ENCODE results near the gene CHST15.

The CHST15 gene

DNA sequence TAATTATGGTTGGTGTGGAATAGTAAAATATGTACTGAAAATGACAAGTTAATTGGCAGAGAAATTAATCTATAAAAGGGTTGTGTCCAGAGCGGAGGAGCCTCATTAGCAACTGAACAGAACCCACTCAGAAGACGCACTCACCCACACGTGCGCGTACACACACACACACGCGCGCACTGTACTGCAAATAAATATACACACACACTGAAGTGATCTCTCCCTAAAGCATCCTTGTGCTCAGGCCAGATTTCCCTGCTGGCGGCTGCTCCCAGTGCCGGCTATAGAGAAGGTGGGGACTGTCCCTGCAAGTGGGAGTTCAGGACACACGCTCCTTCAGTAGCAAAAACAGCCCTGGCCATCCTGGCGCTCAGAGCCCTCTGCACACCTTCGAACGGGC, 85.2 kb downstream of the CHST15 start:
- Histone ChIP-seq H3K36me3 (ENCODE audit: insufficient read depth, low read length) (peaks cover 20% of the 10 kb centered on the region), H3K27ac (ENCODE audit: low read depth, low read length) (peak overlapping the region; percentile 87), H3K27me3 (ENCODE audit: control insufficient read depth in 1 of 2, insufficient read depth in 2 of 2, low read length in 2 of 2) (no peaks in the 10 kb centered on the region), H3K4me3 (ENCODE audit: low read depth in 1 of 2, low read length in 2 of 2) (no peak overlapping the region), H3K4me1 (ENCODE audit: insufficient read depth, low read length) (peaks cover 76% of the 10 kb centered on the region), H3K9ac (ENCODE audit: low read length) (no peak overlapping the region), H3K9me3 (ENCODE audit: low read length) (no peaks in the 10 kb centered on the region)

DNA sequence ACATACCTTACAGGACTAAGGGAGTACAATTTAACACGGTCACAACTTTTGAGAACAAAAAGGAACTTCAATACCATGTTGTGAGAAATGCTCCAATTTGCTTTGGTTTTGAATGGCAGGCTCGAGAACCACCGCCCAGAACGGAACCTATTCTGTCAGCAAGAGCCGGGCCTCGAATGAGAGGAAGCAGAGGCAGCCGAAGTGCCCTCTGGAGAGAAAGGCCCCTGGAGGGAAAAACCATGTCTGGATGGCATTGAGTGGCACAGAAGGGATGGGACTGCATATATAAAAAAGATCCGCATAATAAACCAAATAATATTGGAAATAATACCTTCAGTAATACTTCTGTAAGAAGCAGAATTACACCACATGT, 85.6 kb downstream of the CHST15 start:
- no peak overlapping the region for H3K9ac ChIP-seq (ENCODE audit: low read length)
- H3K36me3 ChIP-seq (ENCODE audit: insufficient read depth, low read length) = peaks cover 20% of the 10 kb centered on the region
- H3K9me3 ChIP-seq (ENCODE audit: low read length) = no peaks in the 10 kb centered on the region
- no peak overlapping the region for H3K4me3 ChIP-seq (ENCODE audit: low read depth in 1 of 2, low read length in 2 of 2)
- peak overlapping the region; percentile 87 for H3K27ac ChIP-seq (ENCODE audit: low read depth, low read length)
- H3K4me1 ChIP-seq (ENCODE audit: insufficient read depth, low read length) = peaks cover 76% of the 10 kb centered on the region
- no peaks in the 10 kb centered on the region for H3K27me3 ChIP-seq (ENCODE audit: control insufficient read depth in 1 of 2, insufficient read depth in 2 of 2, low read length in 2 of 2)

DNA sequence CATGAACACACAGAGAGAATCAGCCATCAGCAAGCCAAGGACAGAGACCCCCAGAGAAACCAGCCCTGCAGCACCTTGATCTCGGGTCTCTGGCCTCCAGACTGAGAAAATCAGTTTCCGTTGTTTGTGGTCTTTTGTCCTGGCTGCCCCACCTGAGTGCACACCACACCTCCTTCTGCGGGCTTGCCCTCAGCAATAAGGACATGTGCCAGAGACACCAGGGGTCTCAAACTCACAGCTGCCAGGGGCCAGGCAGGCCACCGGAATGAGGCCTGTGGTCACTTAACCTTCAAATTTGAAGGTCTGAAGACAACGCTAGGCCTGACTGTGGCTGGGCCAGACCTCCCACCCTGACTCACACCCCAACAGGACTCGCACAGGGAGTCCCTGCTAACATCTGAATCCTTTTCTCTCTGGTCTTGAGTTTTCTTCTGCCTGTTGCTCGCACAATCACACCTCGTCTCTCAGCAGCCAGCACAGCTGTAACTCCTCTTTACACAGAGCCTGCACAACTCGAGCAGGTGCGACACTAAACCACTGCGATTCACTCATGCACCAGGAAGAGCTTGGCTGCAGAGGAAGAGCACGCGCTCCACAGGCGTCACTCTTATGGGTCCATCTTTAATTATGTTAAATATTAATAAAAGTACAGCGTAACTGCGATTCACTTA, 86.2 kb downstream of the CHST15 start:
- Histone ChIP-seq H3K27me3 (ENCODE audit: control insufficient read depth in 1 of 2, insufficient read depth in 2 of 2, low read length in 2 of 2) (no peaks in the 10 kb centered on the region), H3K36me3 (ENCODE audit: insufficient read depth, low read length) (peaks cover 20% of the 10 kb centered on the region), H3K4me3 (ENCODE audit: low read depth in 1 of 2, low read length in 2 of 2) (no peak overlapping the region), H3K27ac (ENCODE audit: low read depth, low read length) (peak overlapping the region; percentile 87), H3K4me1 (ENCODE audit: insufficient read depth, low read length) (peaks cover 76% of the 10 kb centered on the region), H3K9ac (ENCODE audit: low read length) (peak overlapping the region; percentile 6), H3K9me3 (ENCODE audit: low read length) (no peaks in the 10 kb centered on the region)

- no peaks in the 10 kb centered on the region for H3K9me3 ChIP-seq (ENCODE audit: low read length)
- peak overlapping the region; percentile 6 for H3K9ac ChIP-seq (ENCODE audit: low read length)
- peak overlapping the region; percentile 87 for H3K27ac ChIP-seq (ENCODE audit: low read depth, low read length)
- H3K27me3 ChIP-seq (ENCODE audit: control insufficient read depth in 1 of 2, insufficient read depth in 2 of 2, low read length in 2 of 2) = no peaks in the 10 kb centered on the region
- H3K4me1 ChIP-seq (ENCODE audit: insufficient read depth, low read length) = peaks cover 76% of the 10 kb centered on the region
- H3K36me3 ChIP-seq (ENCODE audit: insufficient read depth, low read length) = peaks cover 16% of the 10 kb centered on the region
- no peak overlapping the region for H3K4me3 ChIP-seq (ENCODE audit: low read depth in 1 of 2, low read length in 2 of 2)
Measured at GRCh38 chr10:124006526-124006925, 86.9 kb downstream of the CHST15 start.

DNA sequence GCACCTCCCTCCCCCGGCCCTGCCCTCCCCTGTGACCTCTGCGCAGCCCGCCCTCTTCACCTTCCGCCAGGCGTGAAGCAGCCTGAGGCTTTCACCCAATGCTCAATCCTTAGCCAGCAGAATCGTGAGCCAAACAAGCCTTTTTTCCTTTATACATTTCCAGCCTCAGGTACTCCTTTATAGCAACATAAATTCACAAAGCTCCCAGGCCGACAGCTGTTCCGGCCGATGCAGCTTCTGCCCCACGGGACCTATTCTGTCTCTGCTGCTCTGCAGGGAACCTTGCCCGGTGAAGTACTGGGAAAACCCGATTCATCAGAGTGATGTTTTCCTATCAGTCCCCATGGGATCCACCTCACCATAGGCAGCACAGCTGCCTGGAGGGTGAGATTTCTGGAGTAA, 87.4 kb downstream of the CHST15 start:
- Histone ChIP-seq H3K9me3 (ENCODE audit: low read length) (no peaks in the 10 kb centered on the region), H3K27ac (ENCODE audit: low read depth, low read length) (peak overlapping the region; percentile 87), H3K9ac (ENCODE audit: low read length) (no peak overlapping the region), H3K4me1 (ENCODE audit: insufficient read depth, low read length) (peaks cover 73% of the 10 kb centered on the region), H3K27me3 (ENCODE audit: control insufficient read depth in 1 of 2, insufficient read depth in 2 of 2, low read length in 2 of 2) (no peaks in the 10 kb centered on the region), H3K4me3 (ENCODE audit: low read depth in 1 of 2, low read length in 2 of 2) (no peak overlapping the region), H3K36me3 (ENCODE audit: insufficient read depth, low read length) (peaks cover 16% of the 10 kb centered on the region)

- no peaks in the 10 kb centered on the region for H3K9me3 ChIP-seq (ENCODE audit: low read length)
- peaks cover 64% of the 10 kb centered on the region for H3K4me1 ChIP-seq (ENCODE audit: insufficient read depth, low read length)
- peak overlapping the region; percentile 87 for H3K27ac ChIP-seq (ENCODE audit: low read depth, low read length)
- H3K9ac ChIP-seq (ENCODE audit: low read length) = no peak overlapping the region
- H3K27me3 ChIP-seq (ENCODE audit: control insufficient read depth in 1 of 2, insufficient read depth in 2 of 2, low read length in 2 of 2) = no peaks in the 10 kb centered on the region
- peaks cover 13% of the 10 kb centered on the region for H3K36me3 ChIP-seq (ENCODE audit: insufficient read depth, low read length)
- H3K4me3 ChIP-seq (ENCODE audit: low read depth in 1 of 2, low read length in 2 of 2) = no peak overlapping the region
Measured at GRCh38 chr10:124005091-124005490, 88.3 kb downstream of the CHST15 start.

DNA sequence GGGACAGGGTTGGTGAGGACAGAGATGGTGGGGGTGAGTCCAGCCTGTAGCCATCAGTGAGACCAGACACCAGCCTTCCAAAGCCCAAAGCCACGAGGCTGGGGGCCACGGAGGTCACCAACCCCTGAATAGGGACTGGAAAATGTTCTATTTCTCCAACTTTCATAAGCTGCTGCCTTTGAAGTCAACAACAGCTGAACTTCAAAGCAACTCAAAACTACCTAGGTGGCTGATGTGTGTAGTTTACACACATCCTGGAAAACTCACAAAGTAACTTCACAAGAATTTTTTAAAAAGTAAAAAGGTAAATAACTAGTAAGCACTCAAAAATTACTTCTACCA, 88.8 kb downstream of the CHST15 start:
- peak overlapping the region; percentile 87 for H3K27ac ChIP-seq (ENCODE audit: low read depth, low read length)
- H3K36me3 ChIP-seq (ENCODE audit: insufficient read depth, low read length) = peaks cover 9% of the 10 kb centered on the region
- H3K9ac ChIP-seq (ENCODE audit: low read length) = no peak overlapping the region
- H3K27me3 ChIP-seq (ENCODE audit: control insufficient read depth in 1 of 2, insufficient read depth in 2 of 2, low read length in 2 of 2) = no peaks in the 10 kb centered on the region
- H3K9me3 ChIP-seq (ENCODE audit: low read length) = no peaks in the 10 kb centered on the region
- H3K4me1 ChIP-seq (ENCODE audit: insufficient read depth, low read length) = peaks cover 60% of the 10 kb centered on the region
- no peak overlapping the region for H3K4me3 ChIP-seq (ENCODE audit: low read depth in 1 of 2, low read length in 2 of 2)

GRCh38 chr10:124003871-124004662, 89.3 kb downstream of the CHST15 start:
- peaks cover 54% of the 10 kb centered on the region for H3K4me1 ChIP-seq (ENCODE audit: insufficient read depth, low read length)
- no peaks in the 10 kb centered on the region for H3K9me3 ChIP-seq (ENCODE audit: low read length)
- no peaks in the 10 kb centered on the region for H3K27me3 ChIP-seq (ENCODE audit: control insufficient read depth in 1 of 2, insufficient read depth in 2 of 2, low read length in 2 of 2)
- H3K36me3 ChIP-seq (ENCODE audit: insufficient read depth, low read length) = peaks cover 5% of the 10 kb centered on the region
- peak overlapping the region; percentile 87 for H3K27ac ChIP-seq (ENCODE audit: low read depth, low read length)
- H3K9ac ChIP-seq (ENCODE audit: low read length) = no peak overlapping the region
- H3K4me3 ChIP-seq (ENCODE audit: low read depth in 1 of 2, low read length in 2 of 2) = no peak overlapping the region

GRCh38 chr10:124003481-124003870, 89.9 kb downstream of the CHST15 start:
- Histone ChIP-seq H3K27ac (ENCODE audit: low read depth, low read length) (peak overlapping the region; percentile 87), H3K4me3 (ENCODE audit: low read depth in 1 of 2, low read length in 2 of 2) (no peak overlapping the region), H3K9me3 (ENCODE audit: low read length) (no peaks in the 10 kb centered on the region), H3K9ac (ENCODE audit: low read length) (no peak overlapping the region), H3K36me3 (ENCODE audit: insufficient read depth, low read length) (peaks cover 5% of the 10 kb centered on the region), H3K4me1 (ENCODE audit: insufficient read depth, low read length) (peaks cover 48% of the 10 kb centered on the region), H3K27me3 (ENCODE audit: control insufficient read depth in 1 of 2, insufficient read depth in 2 of 2, low read length in 2 of 2) (no peaks in the 10 kb centered on the region)

GRCh38 chr10:124003070-124003419, 90.4 kb downstream of the CHST15 start:
- Histone ChIP-seq H3K27ac (ENCODE audit: low read depth, low read length) (no peak overlapping the region), H3K4me1 (ENCODE audit: insufficient read depth, low read length) (peaks cover 45% of the 10 kb centered on the region), H3K27me3 (ENCODE audit: control insufficient read depth in 1 of 2, insufficient read depth in 2 of 2, low read length in 2 of 2) (no peaks in the 10 kb centered on the region), H3K9ac (ENCODE audit: low read length) (no peak overlapping the region), H3K9me3 (ENCODE audit: low read length) (no peaks in the 10 kb centered on the region), H3K4me3 (ENCODE audit: low read depth in 1 of 2, low read length in 2 of 2) (no peak overlapping the region), H3K36me3 (ENCODE audit: insufficient read depth, low read length) (peaks cover 5% of the 10 kb centered on the region)

- H3K36me3 ChIP-seq (ENCODE audit: insufficient read depth, low read length) = peaks cover 2% of the 10 kb centered on the region
- no peak overlapping the region for H3K4me3 ChIP-seq (ENCODE audit: low read depth in 1 of 2, low read length in 2 of 2)
- no peak overlapping the region for H3K27ac ChIP-seq (ENCODE audit: low read depth, low read length)
- H3K9me3 ChIP-seq (ENCODE audit: low read length) = no peaks in the 10 kb centered on the region
- no peak overlapping the region for H3K9ac ChIP-seq (ENCODE audit: low read length)
- peaks cover 40% of the 10 kb centered on the region for H3K4me1 ChIP-seq (ENCODE audit: insufficient read depth, low read length)
- no peaks in the 10 kb centered on the region for H3K27me3 ChIP-seq (ENCODE audit: control insufficient read depth in 1 of 2, insufficient read depth in 2 of 2, low read length in 2 of 2)
Measured at GRCh38 chr10:124002391-124003069, 90.9 kb downstream of the CHST15 start.

Measured in muscle layer of colon (tissue), 2 donors.